IPS-20b (cell line): ENCODE measurements around the gene MDGA2.
A peak's percentile ranks its signal among the peaks of the same experiment; 100 is the strongest.

Source experiments
- H3K27ac ChIP-seq: one replicate; pipeline ENCODE4 v1.5.1; 2013; ENCODE audit warnings: low read length
- H3K27me3 ChIP-seq: 2 replicates; pipeline ENCODE4 v1.6.1; 2013; ENCODE audit warnings: mild to moderate bottlenecking, low read length, inconsistent platforms; ENCODE audit not compliant: insufficient read depth
- H3K36me3 ChIP-seq: 2 replicates; pipeline ENCODE4 v1.6.1; 2013; ENCODE audit warnings: low read depth, mild to moderate bottlenecking, inconsistent platforms, low read length, moderate library complexity; ENCODE audit not compliant: insufficient read depth
- H3K4me1 ChIP-seq: 2 replicates; pipeline ENCODE4 v1.6.1; 2013; ENCODE audit warnings: mild to moderate bottlenecking, control low read depth, inconsistent platforms, low read length, moderate library complexity; ENCODE audit not compliant: insufficient read depth
- H3K4me3 ChIP-seq: 2 replicates; pipeline ENCODE4 v1.5.1; 2013; ENCODE audit warnings: mild to moderate bottlenecking, low read length, inconsistent platforms
- H3K9ac ChIP-seq: 2 replicates; pipeline ENCODE4 v1.6.1; 2013; ENCODE audit warnings: low read depth, mild to moderate bottlenecking, inconsistent platforms, low read length, moderate library complexity
- H3K9me3 ChIP-seq: 2 replicates; pipeline ENCODE4 v1.6.1; 2013; ENCODE audit warnings: mild to moderate bottlenecking, low read depth, low read length, inconsistent platforms; ENCODE audit not compliant: insufficient read depth

MDGA2 gene

DNA sequence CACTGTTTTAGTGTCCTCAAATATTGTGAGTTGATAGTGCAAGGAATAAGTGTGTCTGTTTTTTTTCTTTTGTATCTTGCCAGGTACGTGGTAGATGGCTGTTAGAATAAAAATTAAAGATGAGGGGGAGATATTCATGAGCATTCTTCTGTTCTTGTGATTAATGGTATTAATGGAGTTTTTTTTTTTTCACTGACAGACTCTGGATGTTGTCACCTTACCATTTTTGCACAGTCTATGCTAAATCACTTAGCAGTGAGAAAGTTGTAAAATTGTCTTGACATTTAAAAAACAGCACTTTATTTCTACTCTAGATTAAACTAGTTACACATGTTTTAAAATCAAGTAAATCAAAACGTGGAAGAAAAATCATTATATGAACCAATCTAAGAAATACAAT, 204.3 kb downstream of the MDGA2 start:
- no peak overlapping the region for H3K4me3 ChIP-seq
- H3K9ac ChIP-seq = no peak overlapping the region
- no peaks in the 10 kb centered on the region for H3K4me1 ChIP-seq
- no peak overlapping the region for H3K27ac ChIP-seq
- H3K27me3 ChIP-seq = no peaks in the 10 kb centered on the region
- no peaks in the 10 kb centered on the region for H3K36me3 ChIP-seq
- no peaks in the 10 kb centered on the region for H3K9me3 ChIP-seq

DNA sequence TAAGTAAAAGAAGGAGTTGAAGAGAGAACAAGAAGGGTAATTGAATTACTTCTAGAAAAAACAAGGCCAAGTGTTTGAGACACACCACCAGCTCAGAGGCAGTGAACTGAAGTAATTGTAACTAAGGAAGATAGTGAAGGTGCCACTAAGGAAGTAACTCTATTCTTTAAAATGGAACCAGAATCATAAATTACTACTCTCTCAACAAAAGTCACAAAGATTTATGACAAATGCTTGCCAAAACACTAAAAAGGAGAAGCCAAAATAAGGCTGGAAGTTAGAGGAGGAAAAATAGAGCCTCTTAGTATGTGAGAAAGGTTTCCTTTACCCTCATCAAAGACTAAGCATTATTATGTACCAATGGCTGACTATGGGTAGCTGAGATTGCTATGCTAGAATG, 208.5 kb downstream of the MDGA2 start:
- Histone ChIP-seq H3K4me3 (no peak overlapping the region), H3K27ac (no peak overlapping the region), H3K9me3 (no peaks in the 10 kb centered on the region), H3K27me3 (no peaks in the 10 kb centered on the region), H3K36me3 (no peaks in the 10 kb centered on the region), H3K4me1 (no peaks in the 10 kb centered on the region), H3K9ac (no peak overlapping the region)

DNA sequence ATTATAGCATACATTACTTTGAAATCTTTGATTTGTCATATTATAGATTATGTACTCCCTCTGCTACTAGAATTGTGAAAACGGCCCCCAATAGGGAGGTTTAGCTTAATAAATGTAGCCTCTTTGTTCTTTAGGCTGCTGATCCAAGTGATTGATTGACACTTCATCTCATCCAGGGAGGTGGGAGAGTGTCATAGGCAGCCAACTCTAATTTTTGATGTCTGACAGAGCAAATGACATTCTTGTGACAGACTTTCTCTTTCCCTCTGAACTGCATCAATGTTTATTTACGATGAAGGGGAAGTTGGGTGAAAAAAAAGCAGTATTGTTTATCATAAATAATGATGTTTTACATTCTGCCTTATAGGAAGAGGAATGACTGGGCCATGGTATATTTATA, 221.4 kb downstream of the MDGA2 start:
- no peak overlapping the region for H3K27ac ChIP-seq
- no peak overlapping the region for H3K9ac ChIP-seq
- H3K27me3 ChIP-seq = no peaks in the 10 kb centered on the region
- H3K4me1 ChIP-seq = no peaks in the 10 kb centered on the region
- H3K4me3 ChIP-seq = no peak overlapping the region
- H3K9me3 ChIP-seq = no peaks in the 10 kb centered on the region
- no peaks in the 10 kb centered on the region for H3K36me3 ChIP-seq

DNA sequence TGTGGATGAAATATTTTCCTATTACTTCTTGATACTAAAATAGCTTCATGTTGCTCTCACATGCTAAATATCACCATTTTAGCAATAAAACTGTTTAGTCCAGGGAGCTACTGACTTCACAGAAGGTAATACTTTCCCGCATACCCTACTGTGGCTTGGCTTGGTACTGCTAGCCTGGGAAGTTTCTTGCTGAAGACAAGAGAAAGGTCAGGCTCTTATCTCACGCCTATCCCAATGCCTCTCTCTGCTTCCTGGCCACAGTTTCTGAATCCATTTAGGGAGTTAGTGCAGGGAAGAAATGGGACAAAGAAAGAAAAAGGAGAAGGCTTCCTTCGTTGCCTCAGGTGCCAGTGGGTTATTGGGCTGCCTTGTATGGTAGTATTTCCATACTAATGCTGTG, 228.3 kb downstream of the MDGA2 start:
- Histone ChIP-seq H3K9me3 (no peaks in the 10 kb centered on the region), H3K27ac (no peak overlapping the region), H3K4me1 (no peaks in the 10 kb centered on the region), H3K27me3 (no peaks in the 10 kb centered on the region), H3K9ac (no peak overlapping the region), H3K36me3 (no peaks in the 10 kb centered on the region), H3K4me3 (no peak overlapping the region)

DNA sequence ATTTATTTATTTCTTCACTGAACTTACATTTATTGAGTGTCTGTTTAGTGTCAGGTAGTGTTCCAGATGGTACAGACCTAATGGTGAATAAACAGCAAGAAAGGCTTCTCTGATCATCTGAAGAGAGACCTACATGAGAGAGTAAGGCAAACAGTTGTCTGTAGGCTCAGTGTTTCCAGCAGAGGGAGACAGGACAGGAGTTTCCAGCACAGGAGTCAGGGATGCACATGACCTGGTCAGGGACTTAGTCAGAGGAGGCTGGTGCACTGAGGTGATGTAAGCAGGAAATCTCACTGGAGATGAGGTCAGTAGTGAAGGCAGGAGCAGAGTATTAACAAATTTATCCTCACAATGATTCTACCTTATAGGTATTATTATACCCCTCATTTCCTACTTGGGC, 233.2 kb downstream of the MDGA2 start:
- H3K9ac ChIP-seq = no peak overlapping the region
- H3K9me3 ChIP-seq = no peaks in the 10 kb centered on the region
- no peaks in the 10 kb centered on the region for H3K27me3 ChIP-seq
- H3K27ac ChIP-seq = no peak overlapping the region
- H3K36me3 ChIP-seq = no peaks in the 10 kb centered on the region
- no peak overlapping the region for H3K4me3 ChIP-seq
- peaks cover 29% of the 10 kb centered on the region for H3K4me1 ChIP-seq

DNA sequence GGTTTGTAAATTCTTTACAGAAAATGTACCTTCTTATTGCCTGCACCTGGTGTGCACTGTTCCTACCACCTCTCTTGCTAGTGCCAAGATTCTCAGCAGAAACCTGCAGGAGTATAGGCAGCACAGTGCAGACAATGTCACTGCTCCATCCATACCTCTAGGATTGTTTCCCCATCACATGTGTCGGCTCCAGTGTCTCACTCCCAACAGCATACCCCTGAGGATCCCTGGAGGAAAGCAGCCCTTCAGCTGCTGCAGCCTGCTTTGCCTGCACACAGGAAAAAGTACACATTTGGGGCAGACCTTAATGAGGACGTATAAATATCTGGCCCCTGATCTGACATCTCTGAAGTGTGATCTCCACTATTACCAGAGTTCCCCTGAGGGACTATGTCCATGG, 235.5 kb downstream of the MDGA2 start:
- Histone ChIP-seq H3K27me3 (no peaks in the 10 kb centered on the region), H3K27ac (no peak overlapping the region), H3K9ac (no peak overlapping the region), H3K9me3 (no peaks in the 10 kb centered on the region), H3K4me1 (peaks cover 29% of the 10 kb centered on the region), H3K36me3 (no peaks in the 10 kb centered on the region), H3K4me3 (no peak overlapping the region)

DNA sequence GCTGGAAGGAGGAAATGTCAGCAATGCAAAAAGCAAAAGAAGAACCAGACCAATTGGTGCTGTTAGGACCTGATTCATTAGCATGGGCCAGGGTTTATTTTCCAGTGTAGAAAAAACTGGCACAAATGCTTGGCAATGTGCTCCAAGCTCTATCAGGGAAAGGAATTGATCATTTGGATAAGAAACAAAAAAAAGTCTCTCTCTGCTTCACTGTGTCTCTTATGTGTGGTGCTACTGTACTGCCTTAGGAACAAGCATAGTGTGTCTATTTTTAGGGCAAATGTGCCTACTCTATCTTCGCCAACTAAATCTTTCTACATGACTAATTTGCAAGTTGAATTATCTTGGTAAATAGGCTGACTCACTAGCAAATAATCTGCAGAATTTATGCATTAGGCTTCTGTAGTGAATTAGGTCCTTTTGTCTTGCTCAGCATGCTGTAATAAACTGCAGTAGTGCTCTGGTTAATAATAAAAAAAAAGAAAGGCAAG, 236.7 kb downstream of the MDGA2 start:
- no peaks in the 10 kb centered on the region for H3K27me3 ChIP-seq
- peaks cover 29% of the 10 kb centered on the region for H3K4me1 ChIP-seq
- no peaks in the 10 kb centered on the region for H3K36me3 ChIP-seq
- H3K9ac ChIP-seq = peak overlapping the region; percentile 16; the same call in 1 of the 2 replicates
- peak overlapping the region; percentile 10; the same call in 1 of the 2 replicates for H3K4me3 ChIP-seq
- H3K27ac ChIP-seq = peak overlapping the region; percentile 12
- H3K9me3 ChIP-seq = no peaks in the 10 kb centered on the region

DNA sequence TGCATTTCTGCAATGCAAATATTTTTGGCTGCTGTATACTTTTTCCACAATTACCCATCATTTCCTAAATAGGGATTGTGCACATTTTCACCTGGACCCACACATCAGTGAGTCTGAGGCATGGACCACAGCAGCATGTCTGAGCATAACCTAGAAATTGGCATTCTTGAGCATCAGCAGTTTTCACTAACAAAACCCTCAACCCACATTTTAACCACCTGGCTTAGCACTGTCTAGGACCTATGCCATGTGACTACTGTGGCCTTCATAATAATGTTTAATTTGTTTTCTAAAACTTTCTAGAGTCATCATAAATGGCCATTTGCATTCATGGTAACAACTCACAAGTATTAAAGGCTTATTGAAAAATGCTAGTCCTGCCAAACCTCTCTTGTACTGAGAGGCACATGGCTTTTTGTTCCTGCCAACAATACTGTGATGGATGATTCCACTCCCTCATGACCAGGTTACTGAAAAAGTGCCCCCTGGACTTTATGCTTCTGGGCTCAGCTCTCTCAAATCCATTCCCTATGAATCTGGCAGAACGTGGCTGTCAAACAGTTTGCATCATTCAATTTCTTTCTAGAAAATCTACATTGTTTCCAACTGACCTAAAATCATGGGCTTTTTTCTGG, 240.0 kb downstream of the MDGA2 start:
- Histone ChIP-seq H3K27ac (no peak overlapping the region), H3K9me3 (no peaks in the 10 kb centered on the region), H3K9ac (no peak overlapping the region), H3K4me1 (peaks cover 32% of the 10 kb centered on the region), H3K27me3 (no peaks in the 10 kb centered on the region), H3K36me3 (no peaks in the 10 kb centered on the region), H3K4me3 (no peak overlapping the region)

DNA sequence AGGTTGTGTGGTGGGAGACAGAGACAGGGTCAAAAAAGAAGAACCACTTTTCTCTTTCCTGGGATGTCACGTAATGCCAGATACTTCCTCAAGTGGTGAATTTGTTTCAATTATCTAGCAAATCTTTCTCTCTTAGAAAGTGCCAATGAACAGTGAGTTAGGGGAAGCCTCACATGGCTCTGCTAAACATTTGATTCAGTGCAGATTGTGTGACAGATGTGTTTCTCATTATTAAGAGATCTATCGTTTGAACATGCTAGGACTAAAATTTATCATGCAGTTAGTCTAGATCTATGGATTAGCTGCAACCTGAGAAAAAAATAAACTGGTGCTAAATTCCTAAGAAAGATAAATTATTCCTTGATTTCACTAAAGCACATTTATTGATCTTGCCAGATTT, 247.8 kb downstream of the MDGA2 start:
- no peak overlapping the region for H3K27ac ChIP-seq
- no peaks in the 10 kb centered on the region for H3K9me3 ChIP-seq
- H3K4me1 ChIP-seq = peaks cover 4% of the 10 kb centered on the region; the same call in 1 of the 2 replicates
- no peaks in the 10 kb centered on the region for H3K36me3 ChIP-seq
- no peaks in the 10 kb centered on the region for H3K27me3 ChIP-seq
- no peak overlapping the region for H3K4me3 ChIP-seq
- H3K9ac ChIP-seq = no peak overlapping the region

DNA sequence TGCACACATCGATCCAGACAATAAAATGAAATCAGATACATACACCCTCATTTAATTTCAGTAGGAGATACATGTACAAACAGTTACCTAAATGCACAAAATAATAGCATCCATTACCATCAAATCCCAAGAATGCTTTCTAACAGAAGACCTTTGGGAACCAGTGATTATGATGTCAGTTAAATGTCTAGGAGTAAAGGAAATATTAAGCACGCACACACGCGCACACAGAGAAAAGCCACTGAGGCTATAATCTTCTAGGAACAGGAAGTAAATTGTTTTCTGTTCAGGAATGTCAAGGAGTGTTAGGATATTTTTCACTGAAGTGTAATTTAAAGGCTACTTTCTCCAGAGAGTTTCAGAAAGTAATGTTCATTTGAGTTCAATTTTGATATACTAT, 250.1 kb downstream of the MDGA2 start:
- Histone ChIP-seq H3K4me1 (peaks cover 18% of the 10 kb centered on the region; the same call in 1 of the 2 replicates), H3K9me3 (no peaks in the 10 kb centered on the region), H3K36me3 (no peaks in the 10 kb centered on the region), H3K4me3 (no peak overlapping the region), H3K9ac (no peak overlapping the region), H3K27ac (no peak overlapping the region), H3K27me3 (no peaks in the 10 kb centered on the region)

DNA sequence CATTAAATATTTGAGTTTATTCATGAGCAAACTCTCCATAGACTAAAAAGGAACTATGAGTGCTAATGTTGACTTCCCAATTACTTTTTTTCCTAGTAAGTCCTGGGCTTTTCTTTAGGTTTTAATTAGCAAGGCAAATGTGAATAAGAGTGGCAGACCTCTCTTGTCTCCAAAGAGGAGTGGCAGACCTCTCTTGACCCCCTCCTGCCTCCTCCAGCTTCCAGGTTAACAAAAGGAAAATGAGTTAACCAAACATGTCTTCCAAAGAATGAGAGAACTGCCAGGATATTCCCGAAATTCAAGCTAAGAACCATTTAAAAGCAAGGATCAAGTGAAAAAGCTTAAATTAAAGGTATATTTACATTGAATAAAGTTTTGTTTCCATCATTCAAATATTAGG, 253.2 kb downstream of the MDGA2 start:
- Histone ChIP-seq H3K4me3 (peak overlapping the region; percentile 10; the same call in 1 of the 2 replicates), H3K9ac (peak overlapping the region; percentile 38; the same call in 1 of the 2 replicates), H3K27ac (no peak overlapping the region)

DNA sequence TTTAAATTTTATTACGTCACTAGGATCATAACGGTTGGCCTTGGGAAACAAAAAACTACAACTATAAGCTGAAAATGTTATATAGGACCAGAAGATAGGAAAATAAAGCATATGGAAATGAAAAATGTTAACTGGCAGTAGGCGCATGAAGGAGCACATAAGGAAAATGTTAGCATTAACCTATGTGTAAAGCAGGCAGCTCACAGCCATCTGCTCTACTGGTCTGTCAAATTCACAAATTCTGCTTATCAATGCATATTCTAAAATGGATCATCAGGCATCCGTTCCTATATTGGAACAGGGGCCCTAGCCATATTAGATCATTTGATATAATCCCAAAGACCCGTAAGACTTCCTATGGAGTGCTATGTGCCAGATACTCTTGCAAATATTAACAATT, 263.9 kb downstream of the MDGA2 start:
- Histone ChIP-seq H3K4me1 (no peaks in the 10 kb centered on the region), H3K36me3 (no peaks in the 10 kb centered on the region), H3K27ac (no peak overlapping the region), H3K4me3 (no peak overlapping the region), H3K9ac (no peak overlapping the region), H3K9me3 (no peaks in the 10 kb centered on the region), H3K27me3 (no peaks in the 10 kb centered on the region)

More for the DNA sequence above, 253.2 kb downstream of the MDGA2 start:
- H3K27me3 ChIP-seq = no peaks in the 10 kb centered on the region
- peaks cover 18% of the 10 kb centered on the region; the same call in 1 of the 2 replicates for H3K4me1 ChIP-seq
- no peaks in the 10 kb centered on the region for H3K9me3 ChIP-seq
- no peaks in the 10 kb centered on the region for H3K36me3 ChIP-seq
